C4-2B (cell line): Measurements from ENCODE around the gene PRSS53.

Experiments
- CTCF ChIP-seq: fragments of 450-650 bp; conservative IDR thresholded peaks from 2 replicates; pipeline ENCODE4 v1.5.1; 2017; ENCODE audit warnings: mild to moderate bottlenecking
- ZFX ChIP-seq: fragments of 450-650 bp; IDR thresholded peaks from 2 replicates; pipeline ENCODE4 v1.6.1; 2017

GRCh38 chr16:31084584-31085302 lies 4.0 kb downstream of the PRSS53 start:
- TF ChIP-seq CTCF (no peak), ZFX (no peak)
